Left cardiac atrium (tissue), 4 donors: ENCODE data around the gene APBA1. TPM values are rescaled to one million over a fixed set of nuclear protein-coding genes. Genes with fewer than 3 reads are reported as not detected.

Source experiments
- ATAC-seq, 2 donors: fragments of 200-7000 bp; cut with Tn5 transposase; one replicate each; pipeline ENCODE4 v1.9.1; 2020; ENCODE audit warnings: mild to moderate bottlenecking in 2 of 2, moderate library complexity in 2 of 2
- DNase-seq: peaks from one replicate; pipeline ENCODE4 v3.0.0-alpha.2; 2020
- intact Hi-C, 2 donors: fragments of 100-400 bp; cut with DNase I; formaldehyde crosslinking; loops; one replicate each; pipeline versions ENCODE4 v1.14.1 to v1.15.1; 2022 to 2023
- total RNA-seq, 2 donors: library from RNA; stranded (reverse); fragmentation: NEBNext Ultra II Directional; extraction: Animal tissue kit (Norgen Biotek cat#: 25700); gene quantifications; one replicate each; pipeline ENCODE4 v1.2.1, GENCODE V29; 2021
- donor health status: DM: no; HTN: yes; CAD: no.
- donor health status: DM: no; HTN: yes; CAD: no; lungs with severe emphysema.
- donor health status: DM: yes; HTN: yes; CAD: no.
- donor health status: Dilated cardiomyopathy.

Gene APBA1
- total RNA-seq, 2 donors from 2014 or later, result 7.8 to 8.4 TPM

DNA sequence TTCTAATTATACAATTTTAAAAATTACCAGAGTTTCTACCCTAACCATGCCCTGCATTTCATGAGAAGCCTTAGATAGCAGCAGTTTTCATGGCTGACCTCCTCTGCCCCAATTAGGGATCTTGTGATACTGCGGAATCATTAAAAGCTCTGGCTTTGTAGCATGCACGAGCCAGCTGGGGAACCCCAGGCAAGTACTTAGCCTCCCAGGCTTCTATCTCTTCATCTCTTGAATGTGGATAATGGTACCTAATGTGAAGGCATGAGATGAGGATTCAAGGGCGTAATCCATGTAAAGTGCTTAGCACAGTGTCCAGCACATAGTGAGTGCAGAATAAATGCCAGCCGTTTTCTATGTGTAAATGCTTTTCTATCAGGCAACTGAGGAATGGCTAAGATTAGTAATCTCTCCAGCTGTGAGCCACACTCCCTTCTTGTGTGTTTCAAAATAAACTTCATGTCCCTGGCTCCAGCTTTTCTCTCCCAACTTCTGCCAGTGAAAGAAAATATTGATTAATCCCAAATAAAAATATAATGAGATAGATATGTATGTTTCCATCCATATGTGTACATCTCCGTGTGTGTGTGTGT is 88.4 kb downstream of the APBA1 start:
- DNase-seq (no peak), ATAC-seq (no peak)
- intact Hi-C loops, result no loop called here

DNA sequence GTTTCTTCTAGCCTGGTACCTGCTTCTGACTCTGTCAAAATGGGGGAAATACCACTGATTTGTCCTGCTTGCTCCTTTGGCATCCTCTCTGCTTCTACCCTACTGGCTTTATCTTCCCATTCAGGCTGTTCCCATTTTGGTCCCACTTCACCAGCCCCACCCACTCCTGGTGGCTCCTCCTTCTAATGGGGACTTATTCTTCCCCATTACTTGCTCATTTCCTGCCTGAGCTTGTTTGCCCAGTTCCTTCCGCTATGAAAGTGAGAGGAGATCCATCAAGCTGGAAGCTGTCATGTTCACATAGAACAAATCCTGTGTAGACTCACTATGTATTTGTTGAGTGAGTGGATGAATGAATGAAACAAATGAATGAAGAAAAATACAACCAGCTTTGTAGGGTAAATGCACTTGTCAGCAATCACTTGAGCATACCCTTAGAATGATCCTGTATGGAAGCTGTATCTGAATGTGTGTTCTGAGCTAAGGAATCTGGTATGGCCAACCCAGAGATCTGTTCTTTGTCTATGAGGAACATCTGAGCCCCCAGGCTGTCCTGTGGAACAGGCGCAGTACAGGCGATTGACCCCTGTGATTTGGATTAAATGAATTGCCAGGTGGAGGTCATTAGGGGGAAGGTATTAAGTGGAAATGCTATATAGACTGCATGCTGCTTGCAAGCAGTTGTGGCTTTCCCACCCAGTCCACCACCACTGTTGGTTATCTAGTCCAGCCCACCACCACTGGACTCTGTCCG is 89.5 kb downstream of the APBA1 start:
- intact Hi-C loops, result no loop called here
- ATAC-seq (peak in 1 of 2 donors; percentile 24), DNase-seq (peak; percentile 25)

DNA sequence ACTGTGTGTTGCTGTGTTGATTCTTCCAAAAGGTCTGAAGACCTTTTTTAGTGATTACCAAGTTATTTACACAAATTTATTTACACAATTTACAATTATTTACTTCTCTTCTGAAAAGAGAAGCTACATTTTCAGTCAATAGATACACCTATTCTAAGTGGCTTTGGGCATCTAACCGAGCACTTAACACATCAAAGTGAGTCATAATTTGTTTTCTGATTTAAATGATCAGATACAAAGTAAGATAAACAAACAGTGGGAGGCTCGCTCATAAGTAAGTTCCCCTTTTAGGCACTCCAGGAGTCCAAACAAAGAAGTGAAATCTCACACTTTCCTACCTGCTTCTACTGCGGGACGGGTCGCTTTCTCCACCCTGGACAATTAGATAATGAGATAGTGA is 90.2 kb downstream of the APBA1 start:
- ATAC-seq, result no peak
- intact Hi-C loops, result no loop called here
- no peak for DNase-seq

DNA sequence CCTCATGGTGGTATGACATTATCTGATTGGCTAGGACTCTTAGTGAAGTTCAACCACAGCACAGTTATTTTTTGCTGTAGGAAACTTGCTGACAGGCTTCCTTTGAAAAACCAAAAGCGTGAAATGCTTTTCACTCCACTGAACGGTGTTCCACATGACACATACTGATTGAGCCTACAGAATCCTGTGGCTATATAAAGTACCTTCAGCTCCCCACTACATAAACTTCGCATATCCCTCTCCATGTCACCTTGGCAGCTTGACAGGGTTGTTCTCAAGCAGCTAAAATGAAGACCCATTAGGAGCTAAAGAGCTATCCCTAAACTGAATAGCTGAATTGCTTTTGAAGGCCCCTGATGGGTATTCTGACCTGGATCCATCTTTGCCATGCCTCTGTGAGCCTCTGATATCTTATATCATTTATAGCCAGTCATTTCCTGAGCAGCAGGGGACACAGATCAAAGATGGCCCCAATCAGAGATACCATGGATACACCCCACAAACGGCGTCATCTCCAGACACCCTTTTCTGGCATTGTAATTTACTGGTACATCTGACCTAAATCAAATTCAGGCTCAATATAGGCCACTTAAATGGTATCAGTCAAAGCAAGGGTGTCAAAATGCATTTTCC is 91.5 kb downstream of the APBA1 start:
- DNase-seq (no peak), ATAC-seq (no peak)
- intact Hi-C loops, result no loop called here

DNA sequence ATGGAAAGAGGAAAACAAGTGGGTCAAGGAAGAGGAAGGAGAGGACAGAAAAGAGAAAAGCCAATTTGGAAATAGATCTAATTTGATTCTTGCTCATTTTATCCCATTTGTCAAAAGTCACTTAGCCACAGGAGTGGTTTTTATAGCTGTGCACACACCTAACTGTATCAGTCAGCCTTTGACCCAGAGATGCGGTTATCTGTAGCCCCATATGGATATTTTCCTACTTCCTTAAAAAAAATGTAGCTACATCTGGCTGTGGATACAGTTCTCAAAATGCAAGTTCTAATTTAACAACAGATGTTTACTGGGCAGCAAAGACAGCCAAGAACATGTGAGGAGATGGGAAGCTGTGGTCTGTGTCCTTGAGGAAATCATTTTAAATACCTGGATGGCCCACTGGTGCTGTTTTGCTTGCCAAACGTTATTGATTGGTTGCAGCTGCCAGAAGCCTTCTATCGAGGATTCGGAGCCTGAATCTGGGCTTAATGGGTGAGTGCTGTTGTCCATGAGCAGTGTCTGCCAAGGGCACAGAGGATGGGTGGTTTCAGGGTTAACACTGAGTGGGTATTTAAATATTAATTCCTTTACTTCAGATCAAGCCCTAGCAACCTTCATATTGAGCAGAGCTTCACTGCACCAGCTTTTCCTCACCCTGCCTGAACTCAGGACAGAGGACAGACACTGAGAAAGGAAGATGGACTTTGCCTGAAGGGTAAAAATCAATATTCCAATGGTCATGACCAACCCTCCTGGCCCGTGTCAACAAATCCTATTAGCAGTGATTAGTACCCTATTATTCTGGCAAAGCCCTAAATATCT is 92.2 kb downstream of the APBA1 start:
- intact Hi-C loops, result no loop called here
- ATAC-seq, result no peak
- no peak for DNase-seq

DNA sequence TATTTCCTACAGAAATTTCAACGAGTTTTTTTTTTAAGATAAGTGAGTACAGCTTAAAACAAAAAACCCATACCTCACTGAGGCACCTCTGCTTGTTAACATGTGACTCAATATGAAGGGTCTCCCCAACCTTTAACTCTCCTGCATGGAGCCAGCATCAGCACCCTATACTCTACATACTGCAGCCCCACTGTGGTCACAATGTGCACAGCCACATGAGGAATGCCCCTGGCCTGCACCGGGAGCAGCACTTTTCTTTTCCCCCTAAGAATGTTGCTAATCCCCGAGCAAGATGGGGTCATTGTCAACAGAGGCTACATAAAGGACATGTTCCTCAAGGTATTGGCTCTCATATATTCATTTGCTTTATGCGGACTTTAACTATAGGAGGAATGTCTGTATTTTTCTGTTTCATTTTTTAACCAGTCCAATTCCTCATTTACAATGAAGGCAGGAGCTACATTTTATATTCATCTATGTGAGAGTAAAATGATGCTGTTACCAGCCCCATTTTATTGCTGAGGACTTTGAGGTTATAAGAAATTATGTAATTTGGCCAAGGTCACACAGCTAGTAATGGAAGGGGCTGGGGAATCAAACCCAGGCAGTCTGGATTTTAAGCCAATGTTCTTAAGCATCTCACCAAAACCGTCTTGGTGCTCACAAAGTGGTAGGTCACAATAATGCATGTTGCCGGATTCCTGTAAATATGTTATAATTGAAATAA is 93.0 kb downstream of the APBA1 start:
- DNase-seq (no peak), ATAC-seq (no peak)
- intact Hi-C loops, result no loop called here

DNA sequence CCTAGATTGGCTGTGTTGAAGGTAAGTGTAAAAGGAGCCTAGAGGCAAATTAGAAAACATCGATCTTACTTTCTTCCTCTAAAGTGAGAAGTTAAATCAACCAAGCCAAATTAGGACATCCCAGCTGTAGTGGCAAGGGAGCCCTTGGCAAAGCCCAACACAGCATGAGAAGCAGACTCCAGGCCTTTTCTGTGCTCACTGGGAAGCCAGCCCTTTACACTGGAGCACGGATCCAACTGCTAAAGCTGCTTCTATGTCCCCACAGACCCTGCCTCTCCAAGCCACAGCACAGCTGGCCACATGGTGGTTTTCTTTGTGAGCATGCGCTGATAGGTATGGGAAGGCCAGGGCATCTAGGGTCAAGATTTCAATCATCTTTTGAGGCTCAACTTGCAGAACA is 94.1 kb downstream of the APBA1 start:
- ATAC-seq (peak; percentile 76 to 89), DNase-seq (peak; percentile 24)
- intact Hi-C loops, result no loop called here

DNA sequence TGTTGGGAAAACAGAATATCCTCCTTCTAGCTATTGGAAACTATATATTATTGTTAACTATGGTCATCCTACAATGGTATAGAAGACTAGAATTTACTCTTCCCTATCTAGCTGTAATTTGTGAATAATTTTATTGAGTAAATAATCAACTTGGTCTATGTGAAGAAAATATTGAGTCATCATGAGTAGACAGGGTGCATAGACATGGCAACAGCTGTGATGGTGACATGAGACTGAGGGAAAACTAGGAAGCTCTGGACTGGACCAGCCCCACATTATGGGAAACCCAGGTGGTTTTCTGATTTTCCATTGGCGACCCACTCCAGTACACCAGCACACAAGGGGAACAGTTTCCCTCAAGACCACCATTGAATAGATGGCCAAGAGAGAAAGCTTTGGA is 95.0 kb downstream of the APBA1 start:
- ATAC-seq (no peak), DNase-seq (no peak)
- intact Hi-C loops, result no loop called here

DNA sequence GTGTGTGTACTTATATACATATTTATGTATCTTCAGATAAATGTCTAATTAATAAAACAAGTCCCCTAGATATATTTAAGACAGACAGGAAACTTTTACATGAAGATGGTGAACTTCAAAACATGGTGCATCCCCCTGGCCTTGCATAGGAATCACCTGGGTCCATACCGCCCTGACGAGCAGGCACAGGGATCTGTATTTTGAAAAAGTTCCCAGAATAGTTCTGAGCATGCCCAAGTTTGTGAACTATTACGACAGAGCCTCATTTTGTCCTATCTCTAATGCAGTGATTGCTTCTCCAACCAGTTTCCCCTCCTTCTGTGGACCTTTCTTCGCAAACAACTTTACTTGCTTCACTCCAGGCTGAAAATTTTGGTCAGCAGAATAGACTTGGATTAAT is 98.1 kb downstream of the APBA1 start:
- DNase-seq (no peak), ATAC-seq (peak in 1 of 2 donors; percentile 22)
- intact Hi-C loops, result no loop called here

DNA sequence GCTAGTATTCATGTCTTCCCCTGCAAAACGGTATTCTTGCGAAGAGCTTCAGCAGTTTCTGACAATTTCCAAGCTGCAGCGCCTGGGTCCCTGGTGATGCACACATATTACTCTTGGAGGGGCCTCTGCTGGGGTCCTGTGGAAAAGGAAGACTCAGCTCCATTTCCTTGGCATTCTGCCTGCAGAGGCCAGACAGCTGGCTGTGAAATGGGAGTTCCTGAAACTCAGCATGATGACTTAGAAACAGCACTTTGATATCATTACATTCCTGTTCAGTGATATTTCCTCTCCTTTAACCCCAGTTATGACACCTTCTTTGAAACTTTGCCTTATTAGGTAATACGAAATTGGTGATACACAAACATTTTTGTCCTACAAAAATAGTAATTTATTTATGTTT is 98.5 kb downstream of the APBA1 start:
- DNase-seq, result peak; percentile 25
- intact Hi-C loops, result no loop called here
- peak in 1 of 2 donors; percentile 38 for ATAC-seq

DNA sequence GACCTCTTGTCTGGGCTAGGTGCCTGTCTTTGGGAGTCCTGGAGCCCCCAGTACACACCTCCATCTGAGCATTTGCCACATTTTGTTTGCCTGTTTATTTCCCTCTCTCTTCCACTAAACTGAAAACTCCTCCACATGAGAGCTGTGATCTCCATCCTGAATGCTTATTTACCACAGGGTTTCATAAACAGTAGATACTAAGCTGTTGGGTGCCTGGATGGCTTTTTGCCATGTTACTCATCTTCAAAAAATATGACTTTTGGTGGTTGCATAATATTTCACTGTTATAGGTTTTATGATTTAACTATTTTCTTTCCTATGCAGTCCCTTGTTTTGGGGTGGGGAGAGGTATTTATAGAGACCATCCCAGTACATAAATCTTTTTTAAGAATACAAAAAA is 99.6 kb downstream of the APBA1 start:
- intact Hi-C loops, result no loop called here
- no peak for ATAC-seq

DNA sequence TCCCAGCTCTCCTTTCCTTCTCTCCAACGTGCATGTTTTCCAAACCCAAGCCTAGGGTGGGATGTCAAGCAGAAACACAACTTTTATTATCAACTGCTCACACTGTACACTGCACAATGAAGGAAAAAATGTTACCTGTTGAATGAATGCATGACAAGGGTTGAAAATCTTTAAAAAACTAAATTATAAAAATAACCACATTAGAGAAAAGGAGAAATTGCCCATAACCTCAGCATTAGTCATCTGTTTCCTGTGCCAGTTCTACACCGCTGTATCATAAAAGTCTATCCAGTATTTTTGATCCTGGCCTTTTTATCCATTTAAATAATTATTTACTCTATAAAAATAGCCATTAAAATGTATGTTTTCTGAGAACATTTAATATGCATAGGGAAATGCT is 101.1 kb downstream of the APBA1 start:
- ATAC-seq (peak in 1 of 2 donors; percentile 13), DNase-seq (no peak)
- intact Hi-C loops, result no loop called here

More for the DNA sequence above, 99.6 kb downstream of the APBA1 start:
- DNase-seq, result no peak

DNA sequence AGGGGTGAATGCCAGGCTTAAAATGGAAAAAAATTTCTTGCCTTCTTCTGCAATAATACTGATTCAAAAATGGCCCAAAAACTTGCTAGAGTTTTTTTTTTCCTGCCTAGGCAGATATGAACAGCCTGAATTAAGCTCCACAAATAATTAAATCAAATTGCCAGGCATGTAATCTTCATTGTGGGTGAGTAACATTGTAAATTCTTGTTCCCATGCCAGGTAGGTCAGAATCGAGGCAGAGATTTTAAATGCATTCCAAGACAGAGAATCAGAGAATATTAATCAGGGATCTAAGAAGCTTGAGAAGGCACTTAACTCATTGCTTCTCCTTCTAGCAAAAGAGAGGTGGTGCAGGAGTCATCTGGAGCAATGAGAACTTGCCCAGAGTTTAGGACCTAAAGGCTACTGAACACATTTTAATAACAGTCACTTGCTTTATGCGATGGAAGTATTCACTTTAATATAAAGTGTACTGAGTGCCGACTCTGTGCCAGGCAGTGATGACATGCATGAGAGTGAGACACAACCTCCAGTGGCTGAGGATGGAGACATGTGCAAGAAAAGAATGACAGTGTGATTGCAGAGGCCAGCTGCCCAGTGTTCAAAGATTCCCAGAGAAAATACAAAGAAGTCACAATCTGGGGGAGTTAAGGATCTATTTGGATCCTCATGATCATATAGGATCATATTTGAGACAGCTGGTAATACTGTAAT is 102.3 kb downstream of the APBA1 start:
- intact Hi-C loops, result no loop called here
- ATAC-seq (peak in 1 of 2 donors; percentile 74), DNase-seq (no peak)

DNA sequence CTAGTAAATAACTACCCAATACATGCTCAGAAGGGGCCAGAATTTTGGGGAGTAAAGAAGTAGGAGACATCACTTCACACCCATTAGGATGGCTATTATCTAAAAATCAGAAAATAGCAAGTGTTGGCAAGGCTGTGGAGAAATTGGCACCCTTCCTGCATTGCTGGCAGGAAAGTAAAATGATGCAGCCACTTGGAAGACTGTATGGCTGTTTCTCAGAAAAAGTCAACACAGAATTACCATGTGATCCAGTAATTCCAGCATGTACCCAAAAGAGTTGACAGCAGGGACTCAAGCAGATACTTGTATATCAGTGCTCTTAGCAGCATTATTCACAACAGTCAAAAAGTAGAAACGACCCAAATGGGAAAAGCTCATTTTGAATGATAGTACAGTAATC is 107.6 kb downstream of the APBA1 start:
- DNase-seq (no peak), ATAC-seq (peak; percentile 59 to 77)
- intact Hi-C loops, result no loop called here

DNA sequence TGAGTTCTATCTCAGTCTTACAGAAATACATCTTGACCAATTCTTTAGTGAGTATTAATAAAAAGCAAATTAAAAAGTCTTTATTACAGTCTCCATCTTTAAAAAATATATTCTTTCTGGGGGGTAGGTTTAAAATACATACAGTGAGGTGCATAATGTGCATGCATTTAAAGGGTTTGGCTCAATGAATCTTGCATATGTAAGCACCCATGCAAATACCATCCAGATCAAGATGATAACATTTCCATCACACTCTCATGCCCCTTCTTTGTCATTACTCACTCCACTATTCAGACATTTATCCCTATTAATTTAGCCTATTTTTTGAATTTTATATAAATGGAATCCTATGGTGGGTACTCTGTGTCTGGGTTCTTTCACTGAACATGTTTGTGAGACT is 113.0 kb downstream of the APBA1 start:
- intact Hi-C loops, result no loop called here
- ATAC-seq (no peak), DNase-seq (no peak)

DNA sequence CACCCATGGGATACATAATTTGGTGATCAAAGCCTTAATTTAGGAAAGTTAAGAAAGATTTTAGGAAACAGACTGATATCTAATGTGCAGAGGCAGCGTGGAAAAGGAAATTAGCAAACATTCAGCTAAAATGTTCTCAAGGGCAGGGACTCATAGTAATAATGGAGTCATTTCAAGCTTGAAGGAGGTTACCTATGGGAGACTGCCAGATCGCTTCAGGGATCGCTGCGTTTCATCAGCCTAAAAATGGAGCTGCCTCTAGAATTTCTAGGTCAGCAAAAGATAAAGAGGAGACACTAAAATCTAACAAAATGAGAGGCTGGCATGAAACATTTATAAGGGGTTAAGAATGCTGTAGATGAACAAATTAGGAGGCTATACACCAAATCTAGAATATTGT is 115.5 kb downstream of the APBA1 start:
- intact Hi-C loops, result no loop called here
- no peak for DNase-seq

DNA sequence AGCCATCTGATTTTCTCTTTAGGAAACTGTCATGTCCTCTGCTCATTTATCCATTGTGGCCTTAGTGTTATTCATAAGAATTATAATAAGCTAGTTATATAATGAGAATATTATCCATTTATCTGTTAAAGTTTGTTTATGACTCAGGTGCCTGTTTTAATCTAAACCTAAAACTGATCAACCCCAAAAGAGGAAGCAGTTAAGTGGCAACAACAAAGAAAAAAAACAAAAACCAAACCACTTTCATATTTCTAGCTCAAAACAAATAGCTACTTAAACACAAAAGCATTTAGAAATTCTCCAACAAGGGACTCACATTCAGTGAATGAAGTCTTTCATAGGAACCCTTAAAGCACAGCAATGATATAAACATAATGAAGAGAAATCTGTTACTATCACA is 116.4 kb downstream of the APBA1 start:
- ATAC-seq, result no peak
- intact Hi-C loops, result no loop called here

More for the DNA sequence above, 115.5 kb downstream of the APBA1 start:
- no peak for ATAC-seq

DNA sequence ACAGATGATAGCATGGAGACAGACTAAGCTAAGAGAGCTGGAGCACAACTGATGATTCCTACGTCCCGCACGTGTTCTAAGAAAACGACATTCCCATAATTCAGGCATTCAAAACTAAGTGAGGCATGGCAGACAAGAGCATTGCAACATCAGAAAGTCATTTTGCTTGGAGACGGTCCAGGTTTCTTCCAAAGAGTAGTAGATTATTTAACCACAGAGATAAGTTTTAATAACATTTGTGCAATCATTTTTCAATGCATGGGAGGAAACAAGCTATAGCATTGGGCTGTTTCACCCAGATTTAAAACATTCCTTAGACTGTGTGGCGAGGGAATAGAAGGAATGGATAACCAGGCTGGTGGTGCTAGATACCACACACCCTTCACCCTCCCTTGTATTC is 117.2 kb downstream of the APBA1 start:
- peak in 1 of 2 donors; percentile 74 for ATAC-seq
- intact Hi-C loops, result no loop called here
- DNase-seq, result no peak

More for the DNA sequence above, 116.4 kb downstream of the APBA1 start:
- no peak for DNase-seq
